ENCODE measurements around the gene SIGLEC9.

Gene SIGLEC9

GRCh38 chr19:51143486-51143885 lies 18.8 kb downstream of the SIGLEC9 start:
- no peak overlapping the region for H3K4me3 ChIP-seq (ENCODE audit: low read depth, low read length)
- no peak for TF ChIP-seq CTCF (IDR thresholded peaks at IDR 0.05; ENCODE audit: borderline replicate concordance, insufficient read depth, low read depth, low read length)

- no peak overlapping the region for H3K4me3 ChIP-seq (ENCODE audit: low read depth, low read length)
- no peak for TF ChIP-seq CTCF (IDR thresholded peaks at IDR 0.05; ENCODE audit: borderline replicate concordance, insufficient read depth, low read depth, low read length)
Measured at GRCh38 chr19:51144482-51145045, 19.9 kb downstream of the SIGLEC9 start.

GRCh38 chr19:51145916-51146493 lies 21.3 kb downstream of the SIGLEC9 start:
- H3K4me3 ChIP-seq (ENCODE audit: low read depth, low read length), result no peak overlapping the region
- no peak for TF ChIP-seq CTCF (IDR thresholded peaks at IDR 0.05; ENCODE audit: borderline replicate concordance, insufficient read depth, low read depth, low read length)

- no peak for TF ChIP-seq CTCF (IDR thresholded peaks at IDR 0.05; ENCODE audit: borderline replicate concordance, insufficient read depth, low read depth, low read length)
Measured at GRCh38 chr19:51146751-51147150, 22.0 kb downstream of the SIGLEC9 start.

GRCh38 chr19:51147663-51148062 lies 23.0 kb downstream of the SIGLEC9 start:
- H3K4me3 ChIP-seq (ENCODE audit: low read depth, low read length), result no peak overlapping the region
- TF ChIP-seq CTCF (IDR thresholded peaks at IDR 0.05; ENCODE audit: borderline replicate concordance, insufficient read depth, low read depth, low read length), result no peak

More at GRCh38 chr19:51146751-51147150, 22.0 kb downstream of the SIGLEC9 start:
- H3K4me3 ChIP-seq (ENCODE audit: low read depth, low read length), result no peak overlapping the region

GRCh38 chr19:51148580-51148979 lies 23.9 kb downstream of the SIGLEC9 start:
- TF ChIP-seq CTCF (IDR thresholded peaks at IDR 0.05; ENCODE audit: borderline replicate concordance, insufficient read depth, low read depth, low read length), result no peak
- no peak overlapping the region for H3K4me3 ChIP-seq (ENCODE audit: low read depth, low read length)

GRCh38 chr19:51150627-51151026 lies 25.9 kb downstream of the SIGLEC9 start:
- no peak overlapping the region for H3K4me3 ChIP-seq (ENCODE audit: low read depth, low read length)
- TF ChIP-seq CTCF (IDR thresholded peaks at IDR 0.05; ENCODE audit: borderline replicate concordance, insufficient read depth, low read depth, low read length), result no peak

Measured in GM12875 (cell line).